ENCODE results near the gene SCGB1C1.
A peak's percentile ranks its signal among the peaks of the same experiment; 100 is the strongest.

SCGB1C1 gene

GRCh38 chr11:230431-230830 is 37.6 kb downstream of the SCGB1C1 start:
- no peak overlapping the region for H3K4me3 ChIP-seq (ENCODE audit: low read depth, low read length, poor library complexity, severe bottlenecking)
- H3K4me2 ChIP-seq (ENCODE audit: low read length), result no peak overlapping the region
- H3K9me3 ChIP-seq (ENCODE audit: low read length), result no peaks in the 10 kb centered on the region
- no peaks in the 10 kb centered on the region for H3K27me3 ChIP-seq (ENCODE audit: insufficient read depth, low read length)
- H4K20me1 ChIP-seq (ENCODE audit: insufficient read depth, low read length), result no peaks in the 10 kb centered on the region
- H2AFZ ChIP-seq (ENCODE audit: low read length), result no peak overlapping the region
- TF ChIP-seq CTCF (IDR thresholded peaks at IDR 0.05; ENCODE audit: low read length) (no peak), EZH2 (IDR thresholded peaks at IDR 0.05; ENCODE audit: borderline replicate concordance, low read length) (no peak)
- no peaks in the 10 kb centered on the region for H3K79me2 ChIP-seq (ENCODE audit: insufficient read depth, low read length)
- H3K36me3 ChIP-seq (ENCODE audit: insufficient read depth, low read length), result peaks cover 5% of the 10 kb centered on the region; the same call in 1 of the 2 replicates
- no peaks in the 10 kb centered on the region for H3K9me2 ChIP-seq (ENCODE audit: low read depth, low read length)
- H3K4me1 ChIP-seq (ENCODE audit: insufficient read depth, low read length, severe bottlenecking), result peaks cover 5% of the 10 kb centered on the region
- H3K27ac ChIP-seq (ENCODE audit: low read depth, low read length, poor library complexity, severe bottlenecking), result no peak overlapping the region
- H3F3A ChIP-seq (ENCODE audit: insufficient read depth, low read length), result no peaks in the 10 kb centered on the region
- H3K9ac ChIP-seq (ENCODE audit: low read length), result no peak overlapping the region

- Histone ChIP-seq H3K36me3 (ENCODE audit: insufficient read depth, low read length) (peaks cover 6% of the 10 kb centered on the region; the same call in 1 of the 2 replicates), H3K9ac (ENCODE audit: low read length) (no peak overlapping the region), H3K27ac (ENCODE audit: low read depth, low read length, poor library complexity, severe bottlenecking) (no peak overlapping the region)
Observed at GRCh38 chr11:232783-233565, 40.1 kb downstream of the SCGB1C1 start.

DNA sequence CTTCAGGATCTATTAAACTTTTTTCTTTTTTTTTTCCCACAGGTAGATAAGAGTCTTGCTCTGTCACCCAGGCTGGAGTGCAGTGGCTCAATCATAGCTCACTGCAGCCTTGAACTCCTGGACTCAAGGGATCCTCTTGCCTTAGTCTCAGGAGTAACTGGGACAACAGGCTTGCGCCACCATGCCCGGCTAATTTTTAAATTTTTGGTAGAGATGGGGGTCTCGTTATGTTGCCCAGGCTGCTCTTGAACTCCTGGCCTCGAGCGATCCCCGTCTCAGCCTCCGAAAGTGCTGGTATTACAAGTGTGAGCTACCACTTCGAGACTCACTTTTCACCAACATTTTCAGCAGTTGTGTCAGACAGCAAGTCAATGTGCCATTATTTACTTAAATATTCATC is 42.3 kb downstream of the SCGB1C1 start:
- Histone ChIP-seq H3K4me2 (ENCODE audit: low read length) (peak overlapping the region; percentile 90), H3K4me3 (ENCODE audit: low read depth, low read length, poor library complexity, severe bottlenecking) (peak overlapping the region; percentile 78), H3K9me2 (ENCODE audit: low read depth, low read length) (no peaks in the 10 kb centered on the region), H3K79me2 (ENCODE audit: insufficient read depth, low read length) (peaks cover 32% of the 10 kb centered on the region), H3K36me3 (ENCODE audit: insufficient read depth, low read length) (peaks cover 20% of the 10 kb centered on the region), H3K9ac (ENCODE audit: low read length) (peak overlapping the region; percentile 77), H2AFZ (ENCODE audit: low read length) (no peak overlapping the region), H3K27ac (ENCODE audit: low read depth, low read length, poor library complexity, severe bottlenecking) (no peak overlapping the region), H3K27me3 (ENCODE audit: insufficient read depth, low read length) (no peaks in the 10 kb centered on the region), H3K4me1 (ENCODE audit: insufficient read depth, low read length, severe bottlenecking) (peaks cover 23% of the 10 kb centered on the region), H4K20me1 (ENCODE audit: insufficient read depth, low read length) (no peaks in the 10 kb centered on the region), H3K9me3 (ENCODE audit: low read length) (no peaks in the 10 kb centered on the region), H3F3A (ENCODE audit: insufficient read depth, low read length) (no peaks in the 10 kb centered on the region)
- TF ChIP-seq CTCF (IDR thresholded peaks at IDR 0.05; ENCODE audit: low read length) (no peak), EZH2 (IDR thresholded peaks at IDR 0.05; ENCODE audit: borderline replicate concordance, low read length) (no peak)

More at GRCh38 chr11:232783-233565, 40.1 kb downstream of the SCGB1C1 start:
- H3K9me3 ChIP-seq (ENCODE audit: low read length), result no peaks in the 10 kb centered on the region
- H3K4me1 ChIP-seq (ENCODE audit: insufficient read depth, low read length, severe bottlenecking), result peaks cover 15% of the 10 kb centered on the region
- H3K4me2 ChIP-seq (ENCODE audit: low read length), result no peak overlapping the region
- H3K4me3 ChIP-seq (ENCODE audit: low read depth, low read length, poor library complexity, severe bottlenecking), result no peak overlapping the region
- no peak for TF ChIP-seq EZH2 (IDR thresholded peaks at IDR 0.05; ENCODE audit: borderline replicate concordance, low read length)
- no peak for TF ChIP-seq CTCF (IDR thresholded peaks at IDR 0.05; ENCODE audit: low read length)
- no peaks in the 10 kb centered on the region for H3K27me3 ChIP-seq (ENCODE audit: insufficient read depth, low read length)
- no peaks in the 10 kb centered on the region for H3K9me2 ChIP-seq (ENCODE audit: low read depth, low read length)
- H3K79me2 ChIP-seq (ENCODE audit: insufficient read depth, low read length), result peaks cover 11% of the 10 kb centered on the region
- H3F3A ChIP-seq (ENCODE audit: insufficient read depth, low read length), result no peaks in the 10 kb centered on the region
- no peaks in the 10 kb centered on the region for H4K20me1 ChIP-seq (ENCODE audit: insufficient read depth, low read length)
- no peak overlapping the region for H2AFZ ChIP-seq (ENCODE audit: low read length)

Data from OCI-LY1 (cell line).